Stimulated activated CD4-positive, alpha-beta T cell treated with anti-CD3 and anti-CD28 coated beads, Interleukin-1b, Interleukin-23, amount 100 ng/mL, for 1 hour (primary cell): ENCODE data around the gene OXT.
"Not testable (repeated sequence)": the region's sequence is repeated elsewhere in the genome, so short reads cannot be mapped to it uniquely, and the experiment has no call there.

Experiments used
- DNase-seq, 2 donors: peaks; one replicate each; pipeline ENCODE4 v3.0.0-alpha.2; 2020; ENCODE audit warnings: low read depth in 2 of 2

OXT gene

DNA sequence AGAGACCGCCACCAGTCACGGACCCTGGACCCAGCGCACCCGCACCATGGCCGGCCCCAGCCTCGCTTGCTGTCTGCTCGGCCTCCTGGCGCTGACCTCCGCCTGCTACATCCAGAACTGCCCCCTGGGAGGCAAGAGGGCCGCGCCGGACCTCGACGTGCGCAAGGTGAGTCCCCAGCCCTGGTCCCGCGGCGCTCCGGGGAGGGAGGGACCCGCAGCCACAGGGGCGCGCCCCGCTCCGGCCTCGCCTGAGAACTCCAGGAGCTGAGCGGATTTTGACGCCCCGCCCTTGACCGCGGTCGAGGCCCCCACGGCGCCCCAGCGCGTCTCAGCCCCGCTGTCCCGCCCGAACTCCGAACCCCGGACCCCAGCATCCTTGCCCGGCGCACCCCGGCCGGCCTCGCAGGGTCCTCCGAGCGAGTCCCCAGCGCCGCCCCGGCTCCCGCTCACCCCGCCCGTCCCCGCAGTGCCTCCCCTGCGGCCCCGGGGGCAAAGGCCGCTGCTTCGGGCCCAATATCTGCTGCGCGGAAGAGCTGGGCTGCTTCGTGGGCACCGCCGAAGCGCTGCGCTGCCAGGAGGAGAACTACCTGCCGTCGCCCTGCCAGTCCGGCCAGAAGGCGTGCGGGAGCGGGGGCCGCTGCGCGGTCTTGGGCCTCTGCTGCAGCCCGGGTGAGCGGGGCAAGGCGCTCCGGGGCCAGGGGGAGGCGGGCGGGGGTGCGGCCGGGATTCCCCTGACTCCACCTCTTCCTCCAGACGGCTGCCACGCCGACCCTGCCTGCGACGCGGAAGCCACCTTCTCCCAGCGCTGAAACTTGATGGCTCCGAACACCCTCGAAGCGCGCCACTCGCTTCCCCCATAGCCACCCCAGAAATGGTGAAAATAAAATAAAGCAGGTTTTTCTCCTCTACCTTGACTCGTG lies at the start of gene OXT:
Gene OXT (plus strand): TSS at position 11 of the 920 bp plus-strand sequence. CDS start 36 bp downstream, at position 47.
- DNase-seq = peak; percentile 45 to 51

DNA sequence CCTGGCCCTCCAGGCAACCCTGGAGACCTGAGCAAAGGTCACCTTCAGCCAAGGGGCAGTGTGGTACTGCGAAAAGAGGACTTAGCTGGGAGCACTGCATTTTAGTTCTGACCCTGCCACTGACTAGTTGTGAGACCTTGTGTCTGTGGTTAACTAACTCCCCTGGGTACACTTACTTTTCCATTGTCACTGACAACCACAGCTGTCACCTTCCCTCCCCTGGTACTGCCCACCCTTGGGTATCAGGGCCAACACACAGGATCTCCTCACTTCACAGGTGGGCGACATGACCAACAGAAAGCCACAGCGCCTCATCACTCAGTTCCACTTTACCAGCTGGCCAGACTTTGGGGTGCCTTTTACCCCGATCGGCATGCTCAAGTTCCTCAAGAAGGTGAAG lies 49.6 kb upstream of the OXT start:
- no peak for DNase-seq

DNA sequence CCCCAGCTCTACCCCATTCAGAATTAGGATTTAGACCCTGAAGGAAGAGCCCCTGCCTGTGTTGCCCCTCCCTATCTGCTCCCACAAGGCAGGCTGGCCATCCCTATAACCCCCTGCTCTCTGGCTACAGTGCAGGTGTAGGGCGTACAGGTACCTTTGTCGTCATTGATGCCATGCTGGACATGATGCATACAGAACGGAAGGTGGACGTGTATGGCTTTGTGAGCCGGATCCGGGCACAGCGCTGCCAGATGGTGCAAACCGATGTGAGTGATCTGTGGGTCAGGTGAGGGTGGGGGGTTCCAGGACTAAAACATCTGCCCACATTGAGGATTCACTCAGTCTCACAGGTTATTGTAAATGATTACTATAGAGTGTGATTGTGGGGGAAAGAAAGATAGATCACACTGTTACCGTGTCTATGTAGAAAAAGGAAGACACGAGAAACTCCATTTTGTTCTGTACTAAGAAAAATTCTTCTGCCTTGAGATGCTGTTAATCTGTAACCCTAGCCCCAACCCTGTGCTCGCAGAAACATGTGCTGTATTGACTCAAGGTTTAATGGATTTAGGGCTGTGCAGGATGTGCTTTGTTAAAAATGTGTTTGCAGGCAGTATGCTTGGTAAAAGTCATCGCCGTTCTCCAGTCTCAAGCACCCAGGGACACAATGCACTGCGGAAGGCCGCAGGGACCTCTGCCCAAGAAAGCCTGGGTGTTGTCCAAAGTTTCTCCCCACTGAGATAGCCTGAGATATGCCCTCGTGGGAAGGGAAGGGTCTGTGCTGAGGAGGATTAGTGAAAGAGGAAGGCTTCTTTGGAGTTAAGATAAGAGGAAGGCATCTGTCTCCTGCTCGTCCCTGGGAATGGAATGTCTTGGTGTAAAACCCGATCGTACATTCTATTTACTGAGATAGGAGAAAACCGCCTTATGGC lies 48.6 kb upstream of the OXT start:
- DNase-seq = not testable (repeated sequence)

DNA sequence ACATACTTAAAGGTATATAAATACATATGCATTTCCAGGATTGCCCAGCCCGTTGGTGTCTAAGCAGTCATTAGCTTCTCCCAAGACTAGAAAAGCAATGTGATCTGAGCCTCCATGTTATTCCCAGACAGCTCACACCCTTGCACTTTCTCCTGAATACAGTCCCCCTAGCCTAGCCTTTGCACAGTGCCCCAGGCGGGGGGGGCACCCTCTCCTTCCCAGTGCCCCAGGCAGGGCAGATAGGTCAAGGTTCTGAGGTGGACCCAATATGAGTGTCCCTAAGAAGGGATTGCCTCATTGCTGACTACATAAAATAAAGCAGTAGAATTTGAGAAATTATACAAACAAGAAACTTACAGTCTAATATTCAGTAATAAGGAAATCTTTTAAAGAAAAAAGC lies 43.4 kb upstream of the OXT start:
- DNase-seq = no peak

DNA sequence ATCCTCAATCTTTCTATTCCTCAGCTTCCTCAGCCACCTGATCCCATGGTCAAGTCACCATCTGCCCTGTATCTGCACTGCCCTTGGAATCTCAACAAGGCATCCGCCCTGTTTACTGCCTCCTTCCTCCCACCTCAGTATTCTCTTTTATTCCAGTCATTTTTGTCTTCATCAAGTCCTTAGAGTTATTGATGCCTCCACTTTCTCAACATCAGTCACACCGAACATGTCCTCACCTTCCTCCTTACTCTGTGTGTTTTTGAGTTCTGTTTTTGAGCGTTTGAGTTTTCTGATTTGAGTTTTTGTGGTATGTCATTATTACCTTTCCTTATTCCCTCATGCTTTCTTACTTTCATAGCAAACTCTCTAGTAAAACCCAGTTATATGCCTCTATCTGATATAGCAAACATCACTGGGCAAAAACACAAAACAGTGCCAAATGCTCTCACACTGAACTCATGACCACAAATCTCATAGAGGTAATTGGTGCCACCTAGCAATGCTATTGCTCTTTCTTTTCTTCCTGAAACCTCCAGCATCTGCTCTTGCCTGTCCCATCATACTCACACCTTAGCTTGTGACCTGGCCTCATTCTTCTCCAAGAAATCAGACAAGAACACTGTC lies 39.8 kb upstream of the OXT start:
- no peak for DNase-seq

DNA sequence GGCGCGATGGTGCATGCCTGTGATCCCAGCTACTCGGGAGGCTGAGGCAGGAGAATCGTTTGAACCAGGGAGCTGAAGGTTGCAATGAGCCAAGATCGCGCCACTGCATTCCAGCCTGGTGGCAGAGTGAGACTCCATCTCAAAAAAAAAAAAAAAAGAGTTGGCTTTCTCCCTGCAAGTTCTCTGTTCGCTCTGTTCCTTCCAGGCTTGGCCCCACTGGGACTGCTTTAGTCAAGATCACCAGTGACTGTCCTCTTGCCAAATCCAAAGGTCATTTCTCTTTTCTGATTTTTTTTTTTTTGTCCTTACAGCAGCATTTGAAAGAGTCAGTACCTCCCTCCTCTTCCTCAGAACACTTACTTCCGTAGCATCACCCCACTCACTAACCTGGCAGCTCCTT lies 38.8 kb upstream of the OXT start:
- no peak for DNase-seq

DNA sequence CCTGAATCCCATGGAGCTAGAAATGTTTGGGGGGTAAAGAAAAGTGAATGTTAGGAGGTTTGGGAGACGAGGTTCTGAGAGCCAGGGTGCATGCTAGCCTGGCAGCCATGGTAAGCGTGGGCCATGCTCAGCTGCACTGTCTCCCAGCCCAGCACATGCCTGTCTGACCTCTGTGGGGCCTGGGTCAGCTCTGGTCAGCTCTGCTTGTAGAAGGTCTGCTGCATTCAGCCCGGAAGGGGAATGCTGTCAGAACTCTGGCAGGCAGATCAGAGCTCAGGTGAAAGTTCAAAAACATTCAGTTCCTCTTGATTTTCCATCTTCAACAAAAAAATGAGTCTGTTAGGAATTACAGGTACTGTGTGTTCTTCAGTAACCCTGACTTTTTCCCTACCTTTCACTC lies 33.8 kb upstream of the OXT start:
- DNase-seq = no peak

DNA sequence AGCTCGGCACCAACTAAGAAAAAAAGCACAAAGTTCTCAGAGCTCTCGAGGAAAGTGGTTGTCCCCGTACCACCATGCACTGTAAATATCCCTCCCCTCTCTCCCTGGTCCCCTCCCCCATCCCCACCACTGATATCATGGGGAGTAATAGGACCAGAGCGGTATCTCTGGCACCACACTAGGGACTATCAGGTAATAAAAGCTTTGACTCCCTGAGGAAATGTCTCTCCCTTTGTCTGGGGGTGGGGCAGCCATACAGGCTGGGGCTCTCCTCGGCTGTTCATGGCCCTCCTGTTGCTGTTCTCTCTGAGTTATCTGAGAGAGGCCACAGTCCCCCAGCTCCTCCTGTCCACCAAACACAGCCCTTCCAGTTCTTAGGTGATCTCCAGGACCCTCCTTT lies 33.0 kb upstream of the OXT start:
- DNase-seq = no peak

DNA sequence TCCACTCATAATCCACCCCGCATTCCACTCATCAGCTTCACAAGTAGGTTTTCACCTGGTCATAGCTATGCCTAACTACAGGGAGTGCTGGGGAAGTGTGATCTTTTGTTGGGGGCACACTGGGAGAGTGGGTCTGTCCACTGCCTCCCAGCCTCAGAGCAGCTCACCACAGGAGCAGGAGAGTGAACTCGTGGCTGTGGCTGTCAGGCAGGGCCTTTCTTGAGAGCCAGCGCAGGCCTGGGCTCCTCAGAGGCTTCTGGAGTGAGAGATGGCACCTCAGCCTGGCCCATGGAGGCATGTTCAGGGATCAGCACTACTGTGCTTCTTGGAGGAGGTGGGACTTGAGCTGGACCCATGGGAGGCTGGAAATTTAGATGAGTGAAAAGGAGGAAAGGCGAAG lies 32.0 kb upstream of the OXT start:
- no peak for DNase-seq

DNA sequence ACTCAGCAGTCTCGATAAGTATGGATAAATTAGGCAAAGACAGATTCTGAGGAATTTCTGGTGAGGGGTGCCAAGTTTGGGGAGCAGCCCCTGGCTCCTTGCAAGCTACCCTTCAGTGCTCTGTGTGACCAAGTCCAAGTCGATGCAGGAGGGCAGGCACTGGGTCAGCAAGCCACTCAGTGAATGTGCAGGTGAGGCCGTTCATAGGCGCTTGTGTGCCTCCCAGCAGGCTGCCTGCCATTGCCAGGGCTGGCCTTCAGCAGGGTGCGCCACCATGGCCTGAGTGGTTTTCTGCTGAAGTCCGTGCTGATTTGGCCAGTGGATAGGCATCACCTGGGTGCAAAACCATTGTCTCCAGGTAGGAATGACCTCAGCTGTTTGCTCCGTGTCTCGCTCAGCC lies 31.3 kb upstream of the OXT start:
- no peak for DNase-seq

DNA sequence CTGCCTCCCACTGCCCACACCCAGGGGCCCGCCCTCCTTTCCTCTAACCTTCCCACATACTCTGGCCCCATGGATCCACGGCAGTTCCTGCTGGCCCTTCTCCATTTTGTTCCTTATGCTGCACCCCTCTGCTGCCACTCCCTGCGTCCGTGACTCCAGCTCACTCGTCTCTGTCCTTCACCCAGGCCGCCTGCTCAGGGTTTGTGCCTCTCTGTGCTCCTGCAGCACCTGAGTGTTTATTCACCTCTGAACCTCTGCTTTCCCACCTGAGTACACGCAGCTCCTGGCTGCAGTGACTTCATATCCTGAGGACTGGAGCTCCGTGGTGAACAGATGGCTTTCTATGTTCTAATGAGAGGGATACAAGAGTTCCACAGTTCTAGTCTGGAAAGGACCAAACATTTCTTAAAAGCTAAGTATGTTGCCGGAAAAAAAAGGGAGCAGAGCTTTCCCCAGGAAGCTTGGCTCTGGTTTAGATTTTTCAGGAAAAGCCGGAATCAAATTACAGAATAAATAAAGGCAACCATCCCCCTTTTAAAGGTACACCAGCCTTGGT lies 29.5 kb upstream of the OXT start:
- no peak for DNase-seq

DNA sequence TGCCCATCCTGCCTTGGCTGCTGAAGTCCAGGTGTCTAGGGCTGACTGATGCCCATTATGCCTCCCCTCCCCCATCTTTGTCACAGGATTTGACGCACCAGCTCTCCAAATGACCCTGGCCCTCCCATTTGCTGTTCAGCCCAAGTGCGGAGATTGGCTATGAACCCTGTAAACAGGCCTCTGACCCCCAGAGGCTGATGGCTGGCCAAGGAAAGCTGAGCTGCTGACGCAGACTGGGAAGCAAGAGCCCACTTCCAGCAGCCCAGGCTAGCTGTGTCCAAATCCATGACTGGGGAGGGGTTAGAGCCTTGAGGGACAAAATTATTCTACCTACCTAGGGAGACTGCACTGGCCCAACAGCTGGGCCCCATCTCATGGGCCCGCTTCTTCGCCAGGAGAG lies 28.8 kb upstream of the OXT start:
- DNase-seq = no peak

DNA sequence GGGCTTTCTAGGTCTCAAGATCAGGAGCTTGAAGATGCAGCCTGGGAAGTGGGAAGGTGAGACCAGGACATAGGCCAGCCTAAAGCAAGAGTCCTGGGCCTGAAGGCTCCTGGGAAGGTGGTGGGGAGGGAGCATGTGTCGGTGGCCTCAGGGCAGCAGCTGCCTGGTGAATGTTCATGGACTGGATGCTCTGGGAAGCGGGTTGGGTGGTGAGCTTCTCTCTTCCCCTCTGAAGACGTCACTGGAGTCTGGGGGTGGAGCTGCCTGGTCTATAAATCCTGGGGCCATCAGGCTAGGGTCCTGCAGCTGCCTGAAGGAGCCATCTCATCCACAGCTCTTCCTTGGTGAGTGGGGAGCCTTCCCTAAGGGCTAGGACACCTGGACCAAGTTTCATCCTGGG lies 28.1 kb upstream of the OXT start, which contains the start of gene GNRH2:
Gene GNRH2 (plus strand): TSS at position 301 of the 400 bp plus-strand sequence. CDS start 793 bp downstream, outside the sequence.
- no peak for DNase-seq

DNA sequence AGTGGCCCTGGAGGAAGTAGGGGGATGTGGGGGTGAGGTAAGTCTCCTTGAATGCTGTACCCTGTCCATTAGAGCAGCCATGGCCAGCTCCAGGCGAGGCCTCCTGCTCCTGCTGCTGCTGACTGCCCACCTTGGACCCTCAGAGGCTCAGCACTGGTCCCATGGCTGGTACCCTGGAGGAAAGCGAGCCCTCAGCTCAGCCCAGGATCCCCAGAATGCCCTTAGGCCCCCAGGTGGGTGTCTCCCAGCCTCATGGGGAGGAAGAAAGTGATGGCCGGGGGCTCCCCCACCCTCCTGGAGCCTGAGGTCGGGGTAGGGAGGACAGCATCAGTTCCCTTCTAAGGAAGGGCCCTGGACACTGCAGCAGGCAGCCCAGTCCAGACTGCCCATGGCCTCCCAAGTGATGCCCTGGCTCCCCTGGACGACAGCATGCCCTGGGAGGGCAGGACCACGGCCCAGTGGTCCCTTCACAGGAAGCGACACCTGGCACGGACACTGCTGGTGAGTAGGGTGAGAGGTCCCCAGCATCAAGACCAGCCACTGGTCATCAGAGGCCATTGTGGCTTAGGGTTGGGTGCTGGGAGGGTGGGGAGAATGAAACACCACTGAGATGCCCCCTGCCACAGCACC lies 27.0 kb upstream of the OXT start:
- DNase-seq = no peak

DNA sequence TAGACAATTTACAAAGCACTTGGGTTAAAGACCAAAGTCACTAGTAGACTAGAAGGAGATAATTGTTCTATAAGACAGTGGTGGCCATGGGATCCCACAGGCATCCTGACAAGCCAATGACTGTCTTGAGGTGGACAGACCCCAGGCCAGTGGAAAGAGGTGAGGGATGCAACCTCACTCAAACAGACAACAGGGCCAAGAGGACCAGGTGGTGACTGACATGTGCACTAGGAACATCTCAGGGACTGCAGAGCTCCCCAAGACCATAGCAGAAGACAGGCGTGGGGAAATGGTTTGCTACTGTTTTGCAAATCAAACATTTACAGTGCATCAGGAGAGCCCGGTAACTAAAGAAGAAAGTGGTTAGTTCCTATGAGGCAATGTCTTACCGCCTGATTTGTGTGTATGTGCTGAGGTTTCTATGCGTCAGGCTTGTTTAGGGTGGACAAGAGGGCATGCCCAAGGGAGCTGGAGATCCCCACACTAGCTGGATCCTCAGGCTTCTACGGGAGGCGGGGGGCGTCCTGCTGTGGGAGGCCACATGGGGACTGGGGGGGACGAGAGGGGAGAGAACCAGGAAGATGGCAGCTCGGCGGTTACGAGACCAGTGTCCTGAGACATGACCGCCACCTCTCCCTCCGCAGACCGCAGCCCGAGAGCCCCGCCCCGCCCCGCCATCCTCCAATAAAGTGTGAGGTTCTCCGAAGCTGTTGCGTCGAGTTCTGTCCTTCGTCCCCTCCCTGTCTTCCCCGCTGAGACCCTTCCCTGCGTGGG lies 26.2 kb upstream of the OXT start:
- DNase-seq = no peak

DNA sequence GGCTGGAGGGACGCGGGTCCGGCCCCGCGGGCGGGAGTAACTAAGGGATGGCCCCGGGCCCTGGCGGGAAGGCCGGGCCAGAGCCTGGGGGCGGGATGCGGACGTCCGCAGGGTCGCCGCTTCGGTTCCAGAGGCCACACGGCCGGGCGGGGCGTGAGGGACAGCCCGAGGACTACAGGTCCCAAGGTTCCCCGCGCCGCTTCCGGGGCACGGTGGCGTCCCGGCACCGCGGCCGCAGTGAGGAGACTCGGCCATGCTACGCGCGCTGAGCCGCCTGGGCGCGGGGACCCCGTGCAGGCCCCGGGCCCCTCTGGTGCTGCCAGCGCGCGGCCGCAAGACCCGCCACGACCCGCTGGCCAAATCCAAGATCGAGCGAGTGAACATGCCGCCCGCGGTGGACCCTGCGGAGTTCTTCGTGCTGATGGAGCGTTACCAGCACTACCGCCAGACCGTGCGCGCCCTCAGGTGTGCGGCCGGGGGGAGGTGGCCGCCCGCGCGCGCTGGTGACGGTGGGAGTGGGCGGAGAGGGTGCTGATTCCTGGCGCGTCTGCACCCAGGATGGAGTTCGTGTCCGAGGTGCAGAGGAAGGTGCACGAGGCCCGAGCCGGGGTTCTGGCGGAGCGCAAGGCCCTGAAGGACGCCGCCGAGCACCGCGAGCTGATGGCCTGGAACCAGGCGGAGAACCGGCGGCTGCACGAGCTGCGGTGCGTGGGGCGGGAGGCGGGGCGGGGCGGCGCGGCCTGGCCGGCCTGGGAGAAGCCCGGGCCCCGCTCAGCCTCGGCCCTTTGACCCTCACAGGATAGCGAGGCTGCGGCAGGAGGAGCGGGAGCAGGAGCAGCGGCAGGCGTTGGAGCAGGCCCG lies 25.4 kb upstream of the OXT start, which contains the start of gene MRPS26:
Gene MRPS26 (plus strand): TSS at position 237 of the 861 bp plus-strand sequence. CDS start 17 bp downstream, at position 254.
- peak; percentile 32 to 65 for DNase-seq

DNA sequence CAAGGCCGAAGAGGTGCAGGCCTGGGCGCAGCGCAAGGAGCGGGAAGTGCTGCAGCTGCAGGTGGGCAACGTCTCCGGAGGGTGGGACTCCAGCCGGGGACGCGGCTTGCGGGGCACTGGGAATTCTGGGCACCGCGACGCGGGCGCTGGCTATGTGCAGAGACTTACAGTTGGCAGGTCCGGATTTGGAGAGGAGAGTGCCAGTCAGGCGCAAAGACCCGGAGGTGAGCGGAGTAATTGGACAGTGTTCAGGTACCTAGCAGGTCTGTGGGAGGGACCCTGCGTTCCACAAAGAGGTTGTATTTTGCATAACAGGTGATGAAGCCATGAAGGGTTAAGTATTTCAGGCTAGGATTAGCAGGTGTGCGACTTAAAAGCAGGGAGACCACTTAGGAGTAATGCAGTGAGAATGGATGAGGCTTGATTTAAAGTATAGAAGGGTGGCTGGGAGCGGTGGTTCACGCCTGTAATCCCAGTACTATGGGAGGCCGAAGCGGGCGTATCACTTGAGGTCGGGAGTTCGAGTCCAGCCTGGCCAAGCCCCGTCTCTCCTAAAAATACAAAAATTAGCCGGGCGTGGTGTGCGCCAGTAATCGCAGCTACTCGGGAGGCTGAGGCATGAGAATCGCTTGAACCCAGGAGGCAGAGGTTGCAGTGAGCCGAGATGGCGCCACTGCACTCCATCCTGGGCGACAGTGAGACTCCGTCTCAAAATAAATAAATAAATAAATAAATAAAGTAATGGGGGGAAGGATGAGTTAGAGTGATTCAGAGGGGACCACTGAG lies 24.6 kb upstream of the OXT start:
- no peak for DNase-seq
